ENCODE results near the gene ISCA2. TPM values are rescaled to one million over a fixed set of nuclear protein-coding genes. Genes with fewer than 3 reads are reported as not detected.

ISCA2 gene
- total and polyA plus RNA-seq, 11 donors = 10.8 to 45.8 (median 35.5) TPM

DNA sequence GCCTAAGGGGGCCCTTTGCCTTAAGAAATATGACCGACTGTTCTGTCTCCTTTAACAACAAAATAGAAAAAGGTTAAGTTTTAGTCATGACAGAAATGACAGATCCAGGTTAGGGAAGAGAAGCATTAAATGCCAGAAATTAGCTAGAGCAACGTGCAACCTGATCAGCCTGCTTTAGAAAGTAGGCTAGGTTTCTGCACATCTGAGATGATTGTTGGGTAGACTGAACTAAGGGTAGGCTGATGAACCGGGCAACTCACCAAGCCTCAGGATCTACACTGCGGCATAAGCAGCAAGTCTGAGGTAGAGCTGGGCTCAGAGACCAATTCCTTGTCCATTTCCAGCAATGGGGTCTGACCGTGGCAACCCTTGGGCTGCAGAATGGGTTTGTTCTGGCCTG, 29.9 kb upstream of the ISCA2 start:
- Histone ChIP-seq H3K27me3 (no peaks in the 10 kb centered on the region), H3K36me3 (no peaks in the 10 kb centered on the region), H3K9me3 (no peaks in the 10 kb centered on the region), H3K4me3 (no peak overlapping the region), H3K4me1 (no peaks in the 10 kb centered on the region), H3K27ac (no peak overlapping the region)
- TF ChIP-seq, protein P1, sequence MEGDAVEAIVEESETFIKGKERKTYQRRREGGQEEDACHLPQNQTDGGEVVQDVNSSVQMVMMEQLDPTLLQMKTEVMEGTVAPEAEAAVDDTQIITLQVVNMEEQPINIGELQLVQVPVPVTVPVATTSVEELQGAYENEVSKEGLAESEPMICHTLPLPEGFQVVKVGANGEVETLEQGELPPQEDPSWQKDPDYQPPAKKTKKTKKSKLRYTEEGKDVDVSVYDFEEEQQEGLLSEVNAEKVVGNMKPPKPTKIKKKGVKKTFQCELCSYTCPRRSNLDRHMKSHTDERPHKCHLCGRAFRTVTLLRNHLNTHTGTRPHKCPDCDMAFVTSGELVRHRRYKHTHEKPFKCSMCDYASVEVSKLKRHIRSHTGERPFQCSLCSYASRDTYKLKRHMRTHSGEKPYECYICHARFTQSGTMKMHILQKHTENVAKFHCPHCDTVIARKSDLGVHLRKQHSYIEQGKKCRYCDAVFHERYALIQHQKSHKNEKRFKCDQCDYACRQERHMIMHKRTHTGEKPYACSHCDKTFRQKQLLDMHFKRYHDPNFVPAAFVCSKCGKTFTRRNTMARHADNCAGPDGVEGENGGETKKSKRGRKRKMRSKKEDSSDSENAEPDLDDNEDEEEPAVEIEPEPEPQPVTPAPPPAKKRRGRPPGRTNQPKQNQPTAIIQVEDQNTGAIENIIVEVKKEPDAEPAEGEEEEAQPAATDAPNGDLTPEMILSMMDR (IDR thresholded peaks at IDR 0.05) = no peak
- TF ChIP-seq POLR2A (IDR thresholded peaks at IDR 0.05) = no peak
- WGBS, 4 donors = 91 to 95% (median 93%) methylated on average over 5 of the region's 5 CpGs
- ATAC-seq (no peak), DNase-seq (no peak)
- intact Hi-C loops (cut with DNase I) = no loop called here

DNA sequence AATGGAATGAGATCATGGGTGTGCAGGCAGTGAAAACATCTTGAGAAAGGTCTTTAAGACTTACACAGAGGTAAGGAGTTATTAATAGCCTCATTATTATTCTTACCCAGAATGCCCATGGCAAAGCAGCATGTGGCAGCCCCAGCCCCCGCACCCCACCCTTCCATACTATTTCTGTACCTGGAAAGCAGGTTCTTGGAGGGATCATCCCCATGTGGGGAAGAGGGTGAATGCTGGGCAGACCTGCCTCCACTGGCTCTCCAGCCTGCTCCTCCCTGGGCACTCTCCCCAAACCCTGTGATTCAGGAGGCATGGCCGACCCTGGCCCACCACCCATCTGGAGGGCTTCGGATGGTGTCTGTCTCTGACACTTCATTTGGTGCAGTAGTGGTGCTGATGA, 28.8 kb upstream of the ISCA2 start:
- 91 to 100% (median 96%) methylated on average over 3 of the region's 3 CpGs for WGBS, 4 donors

DNA sequence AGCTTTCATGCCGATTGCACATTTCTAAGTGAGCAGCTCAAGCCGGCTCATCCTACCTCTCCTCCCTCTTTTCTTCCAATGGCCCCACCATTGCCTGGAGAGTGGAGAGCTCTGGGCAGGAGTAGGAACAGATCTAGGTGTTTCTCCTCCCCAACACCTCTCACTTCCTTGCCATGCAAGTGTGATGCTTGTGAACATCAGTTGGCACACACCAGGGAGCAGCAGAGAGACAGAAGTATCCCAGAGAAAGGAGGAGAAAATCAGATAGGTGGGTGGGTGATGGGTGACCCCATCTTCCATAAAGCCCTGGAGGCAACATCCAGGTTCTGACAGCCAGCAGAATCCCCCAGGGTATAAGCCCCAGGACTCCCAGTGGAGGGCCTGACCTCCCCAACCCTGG, 28.2 kb upstream of the ISCA2 start:
- DNase-seq (no peak), ATAC-seq (no peak)
- Histone ChIP-seq H3K9me3 (no peaks in the 10 kb centered on the region), H3K27me3 (no peaks in the 10 kb centered on the region), H3K4me1 (peaks cover 0 to 6% (median 0%) of the 10 kb centered on the region in 12 donors), H3K4me3 (no peak overlapping the region), H3K27ac (no peak overlapping the region), H3K36me3 (peaks cover 0 to 3% (median 0%) of the 10 kb centered on the region in 9 donors)
- TF ChIP-seq POLR2A (IDR thresholded peaks at IDR 0.05) = no peak
- TF ChIP-seq, protein P1 (IDR thresholded peaks at IDR 0.05) = no peak
- intact Hi-C loops (cut with DNase I) = loop anchor here in 1 of 10 donors (5.0 kb wide), 1 partner anchor 83 kb away; no protein-coding TSS in a partner anchor
- 86 to 94% (median 92%) methylated on average over 2 of the region's 2 CpGs for WGBS, 4 donors

More for the DNA sequence above, 28.8 kb upstream of the ISCA2 start:
- TF ChIP-seq, protein P1 (IDR thresholded peaks at IDR 0.05) = no peak
- TF ChIP-seq POLR2A (IDR thresholded peaks at IDR 0.05) = no peak
- Histone ChIP-seq H3K9me3 (no peaks in the 10 kb centered on the region), H3K36me3 (peaks cover 0 to 3% (median 0%) of the 10 kb centered on the region in 9 donors), H3K27me3 (no peaks in the 10 kb centered on the region), H3K4me1 (peaks cover 0 to 4% (median 0%) of the 10 kb centered on the region in 12 donors), H3K4me3 (no peak overlapping the region), H3K27ac (no peak overlapping the region)
- DNase-seq (no peak), ATAC-seq (no peak)
- intact Hi-C loops (cut with DNase I) = loop anchor here in 1 of 10 donors (5.0 kb wide), 1 partner anchor 82 kb away; no protein-coding TSS in a partner anchor

DNA sequence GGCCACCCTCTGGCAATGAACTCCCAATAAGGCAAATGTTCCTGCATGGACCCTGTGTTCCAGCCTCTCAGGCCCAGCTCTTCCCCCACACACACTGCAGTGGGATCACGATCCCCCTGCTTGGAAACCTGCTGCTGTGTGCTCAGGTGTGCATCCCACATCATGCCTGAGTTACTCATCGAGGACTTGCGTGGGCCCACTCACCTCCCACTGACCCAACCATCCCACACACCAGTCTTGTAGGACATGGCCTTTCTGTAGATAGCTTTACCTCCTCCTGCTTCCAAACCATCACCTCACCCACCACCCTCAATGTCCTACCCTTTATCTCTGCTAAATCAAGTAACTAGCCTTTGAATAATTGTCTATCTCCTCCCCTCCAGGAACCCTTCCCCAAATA, 25.1 kb upstream of the ISCA2 start:
- Histone ChIP-seq H3K27ac (no peak overlapping the region), H3K27me3 (no peaks in the 10 kb centered on the region), H3K36me3 (peaks cover 0 to 28% (median 5%) of the 10 kb centered on the region in 9 donors), H3K4me3 (no peak overlapping the region), H3K9me3 (no peaks in the 10 kb centered on the region), H3K4me1 (peaks cover 0 to 9% (median 0%) of the 10 kb centered on the region in 12 donors)
- TF ChIP-seq POLR2A (IDR thresholded peaks at IDR 0.05) = no peak
- TF ChIP-seq, protein P1 (IDR thresholded peaks at IDR 0.05) = no peak
- intact Hi-C loops (cut with DNase I) = loop anchor here in 1 of 10 donors (5.0 kb wide), 1 partner anchor 86 kb away; no protein-coding TSS in a partner anchor
- DNase-seq (no peak), ATAC-seq (no peak)
- 93 to 99% (median 98%) methylated on average over 3 of the region's 3 CpGs for WGBS, 4 donors

Measured in heart left ventricle (tissue), 16 donors.